ENCODE data around the gene MKI67. TPM values are rescaled to one million over a fixed set of nuclear protein-coding genes. Genes with fewer than 3 reads are reported as not detected.
A peak's percentile ranks its signal among the peaks of the same experiment; 100 is the strongest.

Gene MKI67
- polyA plus RNA-seq, 1 donor (not counting 4 experiments of a cell fraction or from before 2014, with no cell fraction given), result 10.4 TPM

- Histone ChIP-seq H3K9me3 (ENCODE audit: control insufficient read depth, low read depth, low read length) (no peaks in the 10 kb centered on the region), H3K79me2 (ENCODE audit: control insufficient read depth, insufficient read depth, low read length) (no peaks in the 10 kb centered on the region), H3K4me2 (ENCODE audit: control insufficient read depth, extremely low read depth, insufficient read depth, low read depth, low read length) (no peak overlapping the region), H3K4me1 (ENCODE audit: control insufficient read depth, extremely low read depth, insufficient read depth, low read length) (peaks cover 21% of the 10 kb centered on the region), H3K36me3 (ENCODE audit: control insufficient read depth in 2 of 2, extremely low read depth in 1 of 2, insufficient read depth in 2 of 2, low read length in 2 of 2) (peaks cover 40 to 53% of the 10 kb centered on the region in 2 experiments), H3K27me3 (ENCODE audit: control insufficient read depth, extremely low read depth, insufficient read depth, low read length) (no peaks in the 10 kb centered on the region), H3K4me3 (ENCODE audit: control insufficient read depth in 2 of 3, extremely low read depth in 1 of 3, insufficient read depth in 2 of 3, low read depth in 1 of 3, low read length in 3 of 3) (no peak overlapping the region), H2AFZ (ENCODE audit: control insufficient read depth, low read length) (no peak overlapping the region), H3K27ac (ENCODE audit: control insufficient read depth, insufficient read depth, low read length) (no peak overlapping the region), H3K9ac (ENCODE audit: control insufficient read depth, extremely low read depth, insufficient read depth, low read length) (no peak overlapping the region), H4K20me1 (ENCODE audit: control insufficient read depth, extremely low read depth, insufficient read depth, low read length) (no peaks in the 10 kb centered on the region), H3K9me1 (ENCODE audit: control insufficient read depth, extremely low read depth, insufficient read depth, low read length) (no peaks in the 10 kb centered on the region)
- FAIRE-seq (no peak), DNase-seq (ENCODE audit: low read depth, low spot score) (no peak)
- TF ChIP-seq CTCF (optimal IDR thresholded peaks at IDR 0.05 in 1 of 3, IDR thresholded peaks at IDR 0.05 in 1 of 3, conservative IDR thresholded peaks at IDR 0.05 in 1 of 3; ENCODE audit: extremely low read depth in 1 of 3, insufficient read depth in 2 of 3, low read length in 3 of 3) (no peak), EZH2 (IDR thresholded peaks at IDR 0.05; ENCODE audit: low read length) (no peak)
- dilution Hi-C loops (cut with MboI; ENCODE audit: extremely low pct_ligation_motif_present, low sequenced_read_pairs), result no loop called here
Observed at GRCh38 chr10:128059982-128060293, 66.3 kb downstream of the MKI67 start.

- no peak overlapping the region for H3K9ac ChIP-seq (ENCODE audit: control insufficient read depth, extremely low read depth, insufficient read depth, low read length)
- H3K4me3 ChIP-seq (ENCODE audit: control insufficient read depth in 2 of 3, extremely low read depth in 1 of 3, insufficient read depth in 2 of 3, low read depth in 1 of 3, low read length in 3 of 3), result no peak overlapping the region
- no peak for DNase-seq (ENCODE audit: low read depth, low spot score)
- no peaks in the 10 kb centered on the region for H3K79me2 ChIP-seq (ENCODE audit: control insufficient read depth, insufficient read depth, low read length)
- TF ChIP-seq EZH2 (IDR thresholded peaks at IDR 0.05; ENCODE audit: low read length), result no peak
- TF ChIP-seq CTCF (optimal IDR thresholded peaks at IDR 0.05 in 1 of 3, IDR thresholded peaks at IDR 0.05 in 1 of 3, conservative IDR thresholded peaks at IDR 0.05 in 1 of 3; ENCODE audit: extremely low read depth in 1 of 3, insufficient read depth in 2 of 3, low read length in 3 of 3), result no peak
- H3K27ac ChIP-seq (ENCODE audit: control insufficient read depth, insufficient read depth, low read length), result no peak overlapping the region
- peaks cover 41 to 54% of the 10 kb centered on the region in 2 experiments for H3K36me3 ChIP-seq (ENCODE audit: control insufficient read depth in 2 of 2, extremely low read depth in 1 of 2, insufficient read depth in 2 of 2, low read length in 2 of 2)
- H3K9me1 ChIP-seq (ENCODE audit: control insufficient read depth, extremely low read depth, insufficient read depth, low read length), result peaks cover 2% of the 10 kb centered on the region
- H3K27me3 ChIP-seq (ENCODE audit: control insufficient read depth, extremely low read depth, insufficient read depth, low read length), result no peaks in the 10 kb centered on the region
- no peaks in the 10 kb centered on the region for H3K9me3 ChIP-seq (ENCODE audit: control insufficient read depth, low read depth, low read length)
- dilution Hi-C loops (cut with MboI; ENCODE audit: extremely low pct_ligation_motif_present, low sequenced_read_pairs), result no loop called here
- H3K4me1 ChIP-seq (ENCODE audit: control insufficient read depth, extremely low read depth, insufficient read depth, low read length), result peaks cover 16% of the 10 kb centered on the region
- H2AFZ ChIP-seq (ENCODE audit: control insufficient read depth, low read length), result no peak overlapping the region
- H4K20me1 ChIP-seq (ENCODE audit: control insufficient read depth, extremely low read depth, insufficient read depth, low read length), result no peaks in the 10 kb centered on the region
- peak; percentile 55 for FAIRE-seq
- H3K4me2 ChIP-seq (ENCODE audit: control insufficient read depth, extremely low read depth, insufficient read depth, low read depth, low read length), result no peak overlapping the region
Observed at GRCh38 chr10:128059266-128059981, 66.8 kb downstream of the MKI67 start.
